ENCODE results near the gene RSAD2.

RSAD2 gene

DNA sequence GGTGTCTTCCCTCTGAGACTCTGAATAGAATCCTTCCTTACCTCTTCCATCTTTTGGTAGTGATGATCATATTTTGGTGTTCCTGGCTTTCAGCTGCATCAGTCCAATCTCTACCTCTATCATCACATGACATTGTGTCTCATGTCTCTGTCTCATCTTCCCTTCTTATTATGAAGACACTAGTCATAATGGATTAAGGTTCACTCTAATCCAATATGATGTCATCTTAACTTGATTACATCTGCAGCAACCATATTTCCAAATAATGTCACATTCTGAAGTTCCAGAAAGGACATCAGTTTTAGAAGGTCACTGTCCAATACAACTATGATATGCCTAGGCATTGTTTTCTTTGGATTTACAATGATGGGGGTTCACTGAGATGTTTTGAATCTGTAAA, 43.4 kb upstream of the RSAD2 start:
- TF ChIP-seq, protein P1, sequence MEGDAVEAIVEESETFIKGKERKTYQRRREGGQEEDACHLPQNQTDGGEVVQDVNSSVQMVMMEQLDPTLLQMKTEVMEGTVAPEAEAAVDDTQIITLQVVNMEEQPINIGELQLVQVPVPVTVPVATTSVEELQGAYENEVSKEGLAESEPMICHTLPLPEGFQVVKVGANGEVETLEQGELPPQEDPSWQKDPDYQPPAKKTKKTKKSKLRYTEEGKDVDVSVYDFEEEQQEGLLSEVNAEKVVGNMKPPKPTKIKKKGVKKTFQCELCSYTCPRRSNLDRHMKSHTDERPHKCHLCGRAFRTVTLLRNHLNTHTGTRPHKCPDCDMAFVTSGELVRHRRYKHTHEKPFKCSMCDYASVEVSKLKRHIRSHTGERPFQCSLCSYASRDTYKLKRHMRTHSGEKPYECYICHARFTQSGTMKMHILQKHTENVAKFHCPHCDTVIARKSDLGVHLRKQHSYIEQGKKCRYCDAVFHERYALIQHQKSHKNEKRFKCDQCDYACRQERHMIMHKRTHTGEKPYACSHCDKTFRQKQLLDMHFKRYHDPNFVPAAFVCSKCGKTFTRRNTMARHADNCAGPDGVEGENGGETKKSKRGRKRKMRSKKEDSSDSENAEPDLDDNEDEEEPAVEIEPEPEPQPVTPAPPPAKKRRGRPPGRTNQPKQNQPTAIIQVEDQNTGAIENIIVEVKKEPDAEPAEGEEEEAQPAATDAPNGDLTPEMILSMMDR (IDR thresholded peaks at IDR 0.05; ENCODE audit: insufficient read depth, low read length, poor library complexity, severe bottlenecking) = no peak
- DNase-seq (ENCODE audit: extremely low read depth, insufficient read length) = no peak
- no peaks in the 10 kb centered on the region for H3K36me3 ChIP-seq (ENCODE audit: control insufficient read depth, insufficient read depth, low read length)
- no peak overlapping the region for H3K4me3 ChIP-seq (replicated peaks; ENCODE audit: low read depth, low read length)
- no peaks in the 10 kb centered on the region for H3K27me3 ChIP-seq (replicated peaks; ENCODE audit: control insufficient read depth, insufficient read depth, low read length)

DNA sequence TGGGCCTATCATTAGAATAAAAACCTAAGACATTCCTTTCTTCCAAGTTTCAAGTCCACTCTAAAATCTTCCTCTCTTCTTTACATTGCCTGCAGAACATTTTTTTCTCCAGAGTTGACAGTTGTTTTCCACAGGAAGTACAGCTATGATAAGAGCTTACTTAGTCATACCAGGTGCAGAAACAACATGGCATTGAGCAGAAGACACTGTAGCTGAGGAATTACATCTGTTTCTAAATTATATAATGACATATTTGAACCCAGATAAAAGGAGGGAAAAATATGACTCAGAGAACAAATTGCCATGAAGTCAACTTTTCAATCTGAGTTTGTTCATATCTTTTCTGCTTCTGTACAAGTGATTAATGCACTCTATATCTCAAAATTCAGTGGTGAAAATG, 42.1 kb upstream of the RSAD2 start:
- H3K4me3 ChIP-seq (replicated peaks; ENCODE audit: low read depth, low read length) = no peak overlapping the region
- DNase-seq (ENCODE audit: extremely low read depth, insufficient read length) = no peak
- H3K36me3 ChIP-seq (ENCODE audit: control insufficient read depth, insufficient read depth, low read length) = no peaks in the 10 kb centered on the region
- TF ChIP-seq, protein P1 (IDR thresholded peaks at IDR 0.05; ENCODE audit: insufficient read depth, low read length, poor library complexity, severe bottlenecking) = no peak
- H3K27me3 ChIP-seq (replicated peaks; ENCODE audit: control insufficient read depth, insufficient read depth, low read length) = no peaks in the 10 kb centered on the region

- Histone ChIP-seq H3K4me3 (replicated peaks; ENCODE audit: low read depth, low read length) (no peak overlapping the region), H3K36me3 (ENCODE audit: control insufficient read depth, insufficient read depth, low read length) (no peaks in the 10 kb centered on the region), H3K27me3 (replicated peaks; ENCODE audit: control insufficient read depth, insufficient read depth, low read length) (no peaks in the 10 kb centered on the region)
- TF ChIP-seq, protein P1 (IDR thresholded peaks at IDR 0.05; ENCODE audit: insufficient read depth, low read length, poor library complexity, severe bottlenecking) = no peak
- DNase-seq (ENCODE audit: extremely low read depth, insufficient read length) = no peak
These were observed 38.8 kb upstream of the RSAD2 start for GRCh38 chr2:6838673-6839319.

DNA sequence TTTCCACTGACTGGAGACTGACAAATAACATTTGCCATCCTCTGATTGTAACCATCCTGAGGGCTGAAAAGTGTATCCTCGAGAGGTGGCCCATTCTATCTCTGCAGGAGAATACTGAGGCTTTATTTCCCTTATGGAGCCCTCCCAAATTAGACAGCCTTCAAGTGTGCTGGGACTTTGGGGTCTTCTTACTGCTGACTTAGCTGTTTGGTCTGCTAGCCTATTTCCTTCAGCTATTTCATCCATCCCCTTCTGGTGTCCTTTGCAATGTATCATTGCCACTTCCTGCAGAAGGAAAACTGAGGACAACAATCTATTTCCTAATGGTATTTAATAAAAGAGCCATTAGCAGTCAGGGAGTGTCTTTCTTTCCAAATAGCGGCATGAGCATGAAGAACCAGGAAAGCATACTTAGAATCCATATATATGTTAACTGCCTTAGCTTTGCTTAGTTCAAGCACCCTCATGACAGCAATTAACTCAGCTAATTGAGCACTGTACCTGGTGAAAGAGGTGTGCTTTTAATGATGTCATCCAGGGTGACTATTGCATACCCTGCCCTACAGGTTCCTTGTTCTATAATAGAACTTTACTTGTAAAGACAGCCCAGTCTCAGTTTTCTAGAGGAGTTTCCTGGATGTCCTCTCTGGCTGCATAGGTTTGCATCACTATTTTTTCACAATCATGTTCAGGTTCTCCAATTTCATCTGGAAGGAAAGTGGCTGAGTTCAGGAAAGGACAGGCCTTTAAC, 35.9 kb upstream of the RSAD2 start:
- no peak for DNase-seq (ENCODE audit: extremely low read depth, insufficient read length)
- Histone ChIP-seq H3K27me3 (replicated peaks; ENCODE audit: control insufficient read depth, insufficient read depth, low read length) (no peaks in the 10 kb centered on the region), H3K4me3 (replicated peaks; ENCODE audit: low read depth, low read length) (no peak overlapping the region), H3K36me3 (ENCODE audit: control insufficient read depth, insufficient read depth, low read length) (no peaks in the 10 kb centered on the region)
- TF ChIP-seq, protein P1 (IDR thresholded peaks at IDR 0.05; ENCODE audit: insufficient read depth, low read length, poor library complexity, severe bottlenecking) = no peak

GRCh38 chr2:6845312-6845711, 32.3 kb upstream of the RSAD2 start:
- H3K27me3 ChIP-seq (replicated peaks; ENCODE audit: control insufficient read depth, insufficient read depth, low read length) = no peaks in the 10 kb centered on the region
- no peak for DNase-seq (ENCODE audit: extremely low read depth, insufficient read length)
- no peak overlapping the region for H3K4me3 ChIP-seq (replicated peaks; ENCODE audit: low read depth, low read length)
- peaks cover 3% of the 10 kb centered on the region for H3K36me3 ChIP-seq (ENCODE audit: control insufficient read depth, insufficient read depth, low read length)
- TF ChIP-seq, protein P1 (IDR thresholded peaks at IDR 0.05; ENCODE audit: insufficient read depth, low read length, poor library complexity, severe bottlenecking) = no peak

All from GM06990 (cell line).